ENCODE data around the gene SPDYE3.
"Not testable (repeated sequence)": the region's sequence is repeated elsewhere in the genome, so short reads cannot be mapped to it uniquely, and the experiment has no call there.

DNA sequence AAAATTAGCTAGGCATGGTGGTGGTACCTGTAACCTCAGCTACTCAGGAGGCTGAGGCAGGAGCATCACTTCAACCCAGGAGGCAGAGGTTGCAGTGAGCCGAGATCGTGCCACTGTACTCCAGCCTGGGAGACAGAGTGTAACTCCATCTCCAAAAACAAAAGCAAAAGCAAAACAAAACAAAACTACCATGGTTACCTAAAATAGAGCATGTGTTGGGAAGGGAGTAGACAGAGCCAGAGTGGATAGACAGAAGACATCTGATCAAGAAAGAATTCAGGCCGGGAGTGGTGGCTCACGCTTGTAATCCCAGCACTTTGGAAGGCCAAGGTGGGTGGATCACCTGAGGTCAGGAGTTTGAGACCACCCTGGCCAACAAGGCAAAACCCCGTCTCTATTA, 41.7 kb upstream of the SPDYE3 start:
- TF ChIP-seq, protein P1, sequence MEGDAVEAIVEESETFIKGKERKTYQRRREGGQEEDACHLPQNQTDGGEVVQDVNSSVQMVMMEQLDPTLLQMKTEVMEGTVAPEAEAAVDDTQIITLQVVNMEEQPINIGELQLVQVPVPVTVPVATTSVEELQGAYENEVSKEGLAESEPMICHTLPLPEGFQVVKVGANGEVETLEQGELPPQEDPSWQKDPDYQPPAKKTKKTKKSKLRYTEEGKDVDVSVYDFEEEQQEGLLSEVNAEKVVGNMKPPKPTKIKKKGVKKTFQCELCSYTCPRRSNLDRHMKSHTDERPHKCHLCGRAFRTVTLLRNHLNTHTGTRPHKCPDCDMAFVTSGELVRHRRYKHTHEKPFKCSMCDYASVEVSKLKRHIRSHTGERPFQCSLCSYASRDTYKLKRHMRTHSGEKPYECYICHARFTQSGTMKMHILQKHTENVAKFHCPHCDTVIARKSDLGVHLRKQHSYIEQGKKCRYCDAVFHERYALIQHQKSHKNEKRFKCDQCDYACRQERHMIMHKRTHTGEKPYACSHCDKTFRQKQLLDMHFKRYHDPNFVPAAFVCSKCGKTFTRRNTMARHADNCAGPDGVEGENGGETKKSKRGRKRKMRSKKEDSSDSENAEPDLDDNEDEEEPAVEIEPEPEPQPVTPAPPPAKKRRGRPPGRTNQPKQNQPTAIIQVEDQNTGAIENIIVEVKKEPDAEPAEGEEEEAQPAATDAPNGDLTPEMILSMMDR (IDR thresholded peaks at IDR 0.05), result not testable (repeated sequence)
- TF ChIP-seq POLR2A (IDR thresholded peaks at IDR 0.05), result not testable (repeated sequence)

Measured in prostate gland (tissue), 2 donors.